T-helper 2 cell treated with Interferon-gamma antibody and Interleukin-4, amounts not matched to agents 5 μg/mL and 100 μg/mL, for 36 hours (primary cell): ENCODE data around the gene CACNB4.
A peak's percentile ranks its signal among the peaks of the same experiment; 100 is the strongest.
"Not testable (repeated sequence)": the region's sequence is repeated elsewhere in the genome, so short reads cannot be mapped to it uniquely, and the experiment has no call there.

Experiments
- DNase-seq: peaks from one replicate; pipeline ENCODE4 v3.0.0; 2021; ENCODE audit warnings: low spot score
- H3K27ac Mint-ChIP-seq: one replicate; pipeline ENCODE4 v1.8.0; 2021; ENCODE audit warnings: mild to moderate bottlenecking, mixed read lengths
- H3K27me3 Mint-ChIP-seq: one replicate; pipeline ENCODE4 v1.8.0; 2021; ENCODE audit warnings: low read depth, mixed read lengths
- H3K36me3 Mint-ChIP-seq: one replicate; pipeline ENCODE4 v1.8.0; 2021; ENCODE audit warnings: low read depth, mixed read lengths
- H3K4me1 Mint-ChIP-seq: one replicate; pipeline ENCODE4 v1.8.0; 2021; ENCODE audit warnings: low read depth, mixed read lengths
- H3K4me3 Mint-ChIP-seq: one replicate; pipeline ENCODE4 v1.8.0; 2022; ENCODE audit warnings: mild to moderate bottlenecking, moderate library complexity, mixed read lengths
- H3K9me3 Mint-ChIP-seq: one replicate; pipeline ENCODE4 v1.8.0; 2021; ENCODE audit warnings: mixed read lengths

Gene CACNB4

DNA sequence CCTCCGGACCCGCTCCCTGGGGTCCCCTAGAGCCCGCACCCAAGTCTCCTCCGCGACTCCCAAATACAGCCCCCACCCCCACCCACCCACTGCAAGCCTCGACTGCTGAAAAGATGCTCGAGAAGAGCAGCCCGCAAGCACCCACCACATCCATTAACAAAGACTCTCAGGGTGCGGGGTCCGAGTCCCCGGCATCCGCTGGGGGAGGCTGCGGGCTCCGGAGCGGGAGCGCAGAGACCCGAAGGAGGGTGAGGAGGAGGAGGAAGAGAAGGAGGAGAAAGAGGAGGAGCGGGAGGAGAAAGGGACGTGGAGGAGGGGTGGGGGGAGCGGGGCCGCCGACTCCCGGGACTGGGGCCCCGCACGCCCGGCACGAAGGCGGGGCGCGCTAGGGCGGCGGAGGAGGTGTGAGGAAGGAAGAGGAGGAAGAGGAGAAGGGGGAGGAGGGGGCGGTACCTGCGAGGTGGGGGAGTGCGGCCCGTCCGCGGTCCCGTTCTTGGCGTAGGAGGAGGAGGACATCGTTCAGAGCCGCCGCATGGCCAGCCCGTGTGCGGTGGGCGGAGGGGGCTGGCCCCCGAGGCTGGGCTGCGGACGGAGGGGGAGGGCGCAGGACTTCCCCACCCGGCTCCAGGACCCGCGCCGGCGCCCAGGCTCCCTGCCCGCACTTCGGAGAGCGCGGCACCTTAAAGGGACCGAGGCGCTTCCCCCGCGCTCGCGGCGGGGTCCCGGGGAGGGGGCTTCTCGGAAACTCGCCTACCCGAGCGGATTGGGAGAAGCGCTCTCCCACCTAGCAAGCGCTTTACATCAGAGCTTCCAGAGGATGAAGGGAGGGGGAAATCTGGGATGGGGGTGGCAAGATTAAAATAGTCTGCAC lies at the start of gene CACNB4:
Gene CACNB4 (minus strand): TSS at position 549 of the 871 bp plus-strand sequence.
- Mint-ChIP-seq H3K27ac (no peak within 1 kb of the TSS), H3K4me1 (peaks cover 12% of the 10 kb centered on the region), H3K27me3 (peaks cover 59% of the 10 kb centered on the region), H3K36me3 (no peaks in the 10 kb centered on the region), H3K4me3 (peak within 1 kb of the TSS; percentile 77), H3K9me3 (no peaks in the 10 kb centered on the region)
- peak; percentile 16 for DNase-seq

GRCh38 chr2:152134488-152135280 lies 35.8 kb upstream of the CACNB4 start:
- H3K27ac Mint-ChIP-seq = no peak overlapping the region
- DNase-seq = peak; percentile 61
- H3K4me1 Mint-ChIP-seq = peaks cover 11% of the 10 kb centered on the region
- no peaks in the 10 kb centered on the region for H3K27me3 Mint-ChIP-seq
- no peaks in the 10 kb centered on the region for H3K9me3 Mint-ChIP-seq
- no peak overlapping the region for H3K4me3 Mint-ChIP-seq
- H3K36me3 Mint-ChIP-seq = peaks cover 17% of the 10 kb centered on the region

GRCh38 chr2:152132306-152132705 lies 33.5 kb upstream of the CACNB4 start:
- Mint-ChIP-seq H3K4me3 (no peak overlapping the region), H3K36me3 (peaks cover 11% of the 10 kb centered on the region), H3K4me1 (peaks cover 11% of the 10 kb centered on the region), H3K27ac (no peak overlapping the region), H3K27me3 (no peaks in the 10 kb centered on the region), H3K9me3 (no peaks in the 10 kb centered on the region)
- no peak for DNase-seq

- peaks cover 20% of the 10 kb centered on the region for H3K36me3 Mint-ChIP-seq
- H3K27me3 Mint-ChIP-seq = no peaks in the 10 kb centered on the region
- no peak overlapping the region for H3K27ac Mint-ChIP-seq
These were observed 28.8 kb upstream of the CACNB4 start for GRCh38 chr2:152127628-152128027.

GRCh38 chr2:152126664-152127063 lies 27.8 kb upstream of the CACNB4 start:
- Mint-ChIP-seq H3K4me3 (no peak overlapping the region), H3K36me3 (peaks cover 15% of the 10 kb centered on the region), H3K27ac (no peak overlapping the region), H3K27me3 (no peaks in the 10 kb centered on the region), H3K4me1 (no peaks in the 10 kb centered on the region), H3K9me3 (no peaks in the 10 kb centered on the region)
- DNase-seq = no peak

More at GRCh38 chr2:152127628-152128027, 28.8 kb upstream of the CACNB4 start:
- Mint-ChIP-seq H3K4me1 (no peaks in the 10 kb centered on the region), H3K4me3 (no peak overlapping the region), H3K9me3 (no peaks in the 10 kb centered on the region)
- no peak for DNase-seq

GRCh38 chr2:152122161-152122560 lies 23.3 kb upstream of the CACNB4 start:
- peaks cover 13% of the 10 kb centered on the region for H3K36me3 Mint-ChIP-seq
- no peak overlapping the region for H3K4me3 Mint-ChIP-seq
- no peak overlapping the region for H3K27ac Mint-ChIP-seq

GRCh38 chr2:152120430-152120829 lies 21.6 kb upstream of the CACNB4 start:
- H3K4me1 Mint-ChIP-seq = no peaks in the 10 kb centered on the region
- H3K9me3 Mint-ChIP-seq = no peaks in the 10 kb centered on the region
- peaks cover 11% of the 10 kb centered on the region for H3K36me3 Mint-ChIP-seq
- no peaks in the 10 kb centered on the region for H3K27me3 Mint-ChIP-seq
- H3K27ac Mint-ChIP-seq = no peak overlapping the region
- DNase-seq = no peak
- no peak overlapping the region for H3K4me3 Mint-ChIP-seq

More at GRCh38 chr2:152122161-152122560, 23.3 kb upstream of the CACNB4 start:
- no peaks in the 10 kb centered on the region for H3K4me1 Mint-ChIP-seq
- no peak for DNase-seq
- H3K27me3 Mint-ChIP-seq = no peaks in the 10 kb centered on the region
- no peaks in the 10 kb centered on the region for H3K9me3 Mint-ChIP-seq

DNA sequence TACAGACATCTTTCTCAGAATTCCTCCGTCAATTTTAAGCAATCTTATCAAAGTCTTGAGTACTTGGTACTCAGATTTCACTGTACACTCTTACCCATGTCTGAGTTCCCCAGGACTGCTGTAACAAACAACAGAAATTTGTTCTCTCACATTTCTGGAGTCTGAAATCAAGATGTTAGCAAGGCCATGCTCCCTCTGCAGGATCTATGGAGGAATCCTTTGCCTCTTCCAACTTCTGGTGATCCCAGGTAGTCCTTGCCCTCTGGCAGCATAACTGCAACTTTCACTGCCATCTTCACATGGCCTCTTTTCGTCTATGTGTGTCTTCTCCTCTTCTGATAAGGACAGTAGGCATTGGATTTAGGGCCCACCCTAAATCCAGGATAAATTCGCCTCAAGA lies 17.1 kb upstream of the CACNB4 start:
- no peak for DNase-seq
- Mint-ChIP-seq H3K27ac (no peak overlapping the region), H3K4me1 (no peaks in the 10 kb centered on the region), H3K9me3 (peaks cover 6% of the 10 kb centered on the region), H3K36me3 (peaks cover 6% of the 10 kb centered on the region), H3K4me3 (no peak overlapping the region), H3K27me3 (no peaks in the 10 kb centered on the region)

DNA sequence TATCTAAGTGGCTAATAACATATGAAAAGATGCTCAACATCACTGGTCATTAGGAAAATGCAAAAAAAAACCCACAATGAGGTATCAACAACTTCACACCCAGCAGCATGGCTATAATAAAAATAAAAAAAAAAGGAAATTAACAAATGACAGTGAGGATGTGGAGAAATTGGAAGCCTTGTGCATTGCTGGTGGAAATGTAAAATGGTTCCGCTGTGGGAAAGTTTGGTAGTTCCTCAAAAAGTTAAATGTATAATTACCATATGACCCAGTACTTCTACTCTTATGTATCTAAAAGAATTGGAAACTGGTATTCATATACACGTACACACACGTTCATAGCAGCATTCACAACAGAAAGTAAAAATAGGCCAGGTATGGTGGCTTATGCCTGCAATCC lies 15.5 kb upstream of the CACNB4 start:
- Mint-ChIP-seq H3K9me3 (peaks cover 6% of the 10 kb centered on the region), H3K4me3 (no peak overlapping the region), H3K36me3 (peaks cover 6% of the 10 kb centered on the region), H3K27ac (no peak overlapping the region), H3K27me3 (no peaks in the 10 kb centered on the region), H3K4me1 (no peaks in the 10 kb centered on the region)
- no peak for DNase-seq

DNA sequence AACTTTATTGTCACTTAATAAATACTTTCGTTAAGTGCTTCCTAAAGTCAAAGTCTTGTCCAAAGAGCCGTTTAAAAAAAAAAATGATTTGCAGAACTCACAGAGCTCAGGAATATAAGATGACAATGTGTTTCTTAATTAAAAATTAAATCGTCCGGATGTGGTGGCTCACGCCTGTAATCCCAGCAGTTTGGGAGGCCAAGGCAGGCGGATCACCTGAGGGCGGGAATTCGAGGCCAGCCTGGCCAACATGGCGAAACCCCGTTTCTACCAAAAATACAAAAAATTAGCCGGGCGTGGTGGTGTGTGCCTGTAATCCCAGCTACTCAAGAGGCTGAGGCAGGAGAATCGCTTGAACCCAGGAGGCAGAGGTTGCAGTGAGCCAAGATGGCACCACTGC lies 8.3 kb upstream of the CACNB4 start:
- peaks cover 11% of the 10 kb centered on the region for H3K27me3 Mint-ChIP-seq
- DNase-seq, H3K36me3 Mint-ChIP-seq, H3K9me3 Mint-ChIP-seq, H3K4me1 Mint-ChIP-seq, H3K27ac Mint-ChIP-seq, H3K4me3 Mint-ChIP-seq: not testable (repeated sequence)

GRCh38 chr2:152106464-152106863 lies 7.6 kb upstream of the CACNB4 start:
- Mint-ChIP-seq H3K27me3 (peaks cover 13% of the 10 kb centered on the region), H3K4me3 (no peak overlapping the region), H3K4me1 (no peaks in the 10 kb centered on the region), H3K27ac (no peak overlapping the region), H3K36me3 (no peaks in the 10 kb centered on the region), H3K9me3 (no peaks in the 10 kb centered on the region)
- DNase-seq = no peak

GRCh38 chr2:152103271-152103670 lies 4.4 kb upstream of the CACNB4 start:
- no peak overlapping the region for H3K27ac Mint-ChIP-seq
- no peaks in the 10 kb centered on the region for H3K36me3 Mint-ChIP-seq
- H3K4me1 Mint-ChIP-seq = peaks cover 4% of the 10 kb centered on the region
- DNase-seq = no peak
- H3K27me3 Mint-ChIP-seq = peaks cover 30% of the 10 kb centered on the region
- H3K4me3 Mint-ChIP-seq = no peak overlapping the region
- H3K9me3 Mint-ChIP-seq = no peaks in the 10 kb centered on the region

DNA sequence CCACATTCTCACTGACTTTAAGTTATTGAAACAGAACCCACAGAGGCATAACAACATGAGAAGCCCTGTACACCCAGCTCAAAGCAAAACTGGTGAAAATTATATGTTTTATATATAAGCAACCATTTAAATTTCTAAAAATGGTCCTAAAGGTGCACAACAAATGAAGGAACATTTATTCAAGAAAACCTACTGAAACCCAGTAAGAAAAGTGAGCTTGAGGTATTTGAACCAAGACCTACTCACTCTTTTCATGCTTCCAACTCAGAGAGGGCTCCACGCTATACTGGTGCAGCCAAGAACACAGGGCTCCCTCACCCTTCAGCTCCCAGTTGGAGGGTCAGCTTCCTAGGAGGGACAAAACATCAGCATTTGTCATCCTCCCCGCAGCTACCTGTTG lies 2.1 kb upstream of the CACNB4 start:
- peaks cover 12% of the 10 kb centered on the region for H3K4me1 Mint-ChIP-seq
- no peak overlapping the region for H3K27ac Mint-ChIP-seq
- H3K27me3 Mint-ChIP-seq = peaks cover 47% of the 10 kb centered on the region
- no peaks in the 10 kb centered on the region for H3K36me3 Mint-ChIP-seq
- no peak for DNase-seq
- H3K4me3 Mint-ChIP-seq = no peak overlapping the region
- no peaks in the 10 kb centered on the region for H3K9me3 Mint-ChIP-seq

- Mint-ChIP-seq H3K27ac (no peak overlapping the region), H3K4me1 (peaks cover 12% of the 10 kb centered on the region), H3K36me3 (no peaks in the 10 kb centered on the region), H3K27me3 (peaks cover 54% of the 10 kb centered on the region), H3K9me3 (no peaks in the 10 kb centered on the region), H3K4me3 (peak overlapping the region; percentile 77)
- DNase-seq = no peak
These were observed 665 bp upstream of the CACNB4 start for GRCh38 chr2:152099367-152100050.
